ENCODE results near the gene RCSD1. TPM values are rescaled to one million over a fixed set of nuclear protein-coding genes. Genes with fewer than 3 reads are reported as not detected.

Gene RCSD1
- total and polyA plus RNA-seq, 10 of the 15 experiments (the other 5 are each of a cell fraction or from before 2014, with no cell fraction given) = 11.4 to 78.3 (median 71.6) TPM

DNA sequence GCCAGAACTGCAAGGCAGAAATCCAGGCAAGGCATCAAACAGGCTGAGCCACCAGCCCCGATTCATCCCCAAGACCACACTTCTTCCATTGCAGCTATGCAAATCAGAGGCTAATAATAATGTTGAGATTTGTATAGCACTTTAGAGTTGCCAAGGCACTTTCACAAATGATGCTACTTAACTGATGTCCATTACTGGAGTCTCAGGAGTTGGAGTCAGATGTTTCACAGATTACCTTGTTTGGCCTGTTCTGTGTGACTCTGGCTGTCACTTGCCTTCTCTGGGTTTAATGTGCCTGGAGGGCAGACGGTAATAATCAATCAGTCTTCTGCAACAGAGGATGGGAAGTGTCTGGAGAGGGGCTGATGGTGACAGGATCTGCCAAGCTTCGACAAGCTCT, 51.0 kb downstream of the RCSD1 start:
- FAIRE-seq (no peak), ATAC-seq (no peak), DNase-seq (ENCODE audit: low read depth, low spot score) (no peak)
- intact Hi-C loops (cut with micrococcal nuclease; ENCODE audit: unreplicated experiment) (no loop called here), in situ Hi-C loops (cut with MboI) (no loop called here)
- SMC1A ChIA-PET (ENCODE audit: uncharacterized antibody, unreplicated experiment) = interaction anchor here (0.6 to 10.3 kb wide), 10 partner anchors 9 to 141 kb away, joined by 3 to 170 read pairs (median 4); partner anchors contain the start of gene RCSD1
- RAD21 ChIA-PET (ENCODE audit: unreplicated experiment) = interaction anchor here (0.6 to 2.9 kb wide), 12 partner anchors 13 to 127 kb away, joined by 3 to 19 read pairs (median 4); partner anchors contain the start of gene CREG1
- CTCF ChIA-PET = interaction anchor here (0.7 to 4.0 kb wide), 11 partner anchors 13 to 572 kb away, joined by 3 to 30 read pairs (median 5); no protein-coding TSS in a partner anchor
- Histone ChIP-seq H3K4me2 (ENCODE audit: control insufficient read depth, insufficient read depth) (0 out of 2 replicates have a peak overlapping the region, but pooled peaks have one; percentile 0), H3K27me3 (replicated peaks in 1 of 2; ENCODE audit: control insufficient read depth in 2 of 2, insufficient read depth in 2 of 2, low read length in 1 of 2) (no peaks in the 10 kb centered on the region), H3K9ac (ENCODE audit: control insufficient read depth, insufficient read depth, low read length) (peak overlapping the region; percentile 5; the same call in 1 of the 2 replicates), H4K20me1 (ENCODE audit: control insufficient read depth, insufficient read depth) (no peaks in the 10 kb centered on the region), H3K27ac (ENCODE audit: control insufficient read depth, insufficient read depth) (peak overlapping the region; percentile 36), H3K4me3 (no peak overlapping the region; the same call in 1 of the 2 replicates), H3K9me3 (replicated peaks; ENCODE audit: control insufficient read depth, insufficient read depth, low read length) (no peaks in the 10 kb centered on the region), H3K79me2 (ENCODE audit: control insufficient read depth, insufficient read depth, low read length) (peaks cover 28% of the 10 kb centered on the region), H3K36me3 (ENCODE audit: control insufficient read depth in 2 of 2, insufficient read depth in 2 of 2, low read length in 1 of 2) (peaks cover 4 to 10% of the 10 kb centered on the region in 2 experiments), H3K4me1 (ENCODE audit: control insufficient read depth, insufficient read depth, low read length) (peaks cover 54% of the 10 kb centered on the region), H2AFZ (ENCODE audit: control insufficient read depth, low read depth, low read length) (no peak overlapping the region)
- BruUV-seq (replicated peaks) = no TSS peak
- WGBS (ENCODE audit: insufficient coverage, insufficient replicate concordance, low lambda C conversion rate, missing lambda C conversion rate) = 13% methylated on average over 2 of the region's 3 CpGs
- TF ChIP-seq CREM (IDR thresholded peaks at IDR 0.05; ENCODE audit: low read depth) = no peak
- TF ChIP-seq SREBF2 (IDR thresholded peaks at IDR 0.05; ENCODE audit: low read length) = no peak
- no peak for TF ChIP-seq SMARCA5 (IDR thresholded peaks at IDR 0.05)
- peak; percentile 66; the same call in 1 of the 3 replicates for TF ChIP-seq POU2F2 (IDR thresholded peaks at IDR 0.05; ENCODE audit: borderline replicate concordance, low read depth, low read length)
- TF ChIP-seq, protein P1, sequence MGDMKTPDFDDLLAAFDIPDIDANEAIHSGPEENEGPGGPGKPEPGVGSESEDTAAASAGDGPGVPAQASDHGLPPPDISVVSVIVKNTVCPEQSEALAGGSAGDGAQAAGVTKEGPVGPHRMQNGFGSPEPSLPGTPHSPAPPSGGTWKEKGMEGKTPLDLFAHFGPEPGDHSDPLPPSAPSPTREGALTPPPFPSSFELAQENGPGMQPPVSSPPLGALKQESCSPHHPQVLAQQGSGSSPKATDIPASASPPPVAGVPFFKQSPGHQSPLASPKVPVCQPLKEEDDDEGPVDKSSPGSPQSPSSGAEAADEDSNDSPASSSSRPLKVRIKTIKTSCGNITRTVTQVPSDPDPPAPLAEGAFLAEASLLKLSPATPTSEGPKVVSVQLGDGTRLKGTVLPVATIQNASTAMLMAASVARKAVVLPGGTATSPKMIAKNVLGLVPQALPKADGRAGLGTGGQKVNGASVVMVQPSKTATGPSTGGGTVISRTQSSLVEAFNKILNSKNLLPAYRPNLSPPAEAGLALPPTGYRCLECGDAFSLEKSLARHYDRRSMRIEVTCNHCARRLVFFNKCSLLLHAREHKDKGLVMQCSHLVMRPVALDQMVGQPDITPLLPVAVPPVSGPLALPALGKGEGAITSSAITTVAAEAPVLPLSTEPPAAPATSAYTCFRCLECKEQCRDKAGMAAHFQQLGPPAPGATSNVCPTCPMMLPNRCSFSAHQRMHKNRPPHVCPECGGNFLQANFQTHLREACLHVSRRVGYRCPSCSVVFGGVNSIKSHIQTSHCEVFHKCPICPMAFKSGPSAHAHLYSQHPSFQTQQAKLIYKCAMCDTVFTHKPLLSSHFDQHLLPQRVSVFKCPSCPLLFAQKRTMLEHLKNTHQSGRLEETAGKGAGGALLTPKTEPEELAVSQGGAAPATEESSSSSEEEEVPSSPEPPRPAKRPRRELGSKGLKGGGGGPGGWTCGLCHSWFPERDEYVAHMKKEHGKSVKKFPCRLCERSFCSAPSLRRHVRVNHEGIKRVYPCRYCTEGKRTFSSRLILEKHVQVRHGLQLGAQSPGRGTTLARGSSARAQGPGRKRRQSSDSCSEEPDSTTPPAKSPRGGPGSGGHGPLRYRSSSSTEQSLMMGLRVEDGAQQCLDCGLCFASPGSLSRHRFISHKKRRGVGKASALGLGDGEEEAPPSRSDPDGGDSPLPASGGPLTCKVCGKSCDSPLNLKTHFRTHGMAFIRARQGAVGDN (IDR thresholded peaks at IDR 0.05) = 0 out of 2 replicates have a peak, but pooled peaks have one; percentile 28
- TF ChIP-seq SRF (IDR thresholded peaks at IDR 0.05; ENCODE audit: low read depth in 2 of 2, low read length in 2 of 2) = 0 out of 4 replicates have a peak, but pooled peaks of 1 of the 2 experiments have one; percentile 56
- POLR2A ChIA-PET = interaction anchor here (0.7 to 3.2 kb wide), 4 partner anchors 13 to 75 kb away, joined by 3 to 15 read pairs (median 6); partner anchors contain the start of gene RCSD1

Measured in GM12878 (cell line).